Gastrocnemius medialis (tissue), 4 donors: ENCODE data around the gene CORO2B.

Experiments used
- CTCF ChIP-seq, 5 experiments: fragments of 450-650 bp in 3 of 5; fragments of 200-600 bp in 2 of 5; sonication (generic) in 2 of 5; IDR thresholded peaks in 4 of 5; conservative IDR thresholded peaks in 1 of 5; 1 replicate in 4 of 5; 2 replicates in 1 of 5; pipeline ENCODE4 v1.5.1; 2016 to 2019; ENCODE audit warnings: antibody characterized with exemption in 5 of 5, mild to moderate bottlenecking in 3 of 5, moderate library complexity in 3 of 5
- POLR2A ChIP-seq, 2 donors: fragments of 450-650 bp; IDR thresholded peaks; one replicate each; pipeline ENCODE4 v1.6.1; 2017; ENCODE audit warnings: antibody characterized with exemption in 2 of 2, mild to moderate bottlenecking in 2 of 2, moderate library complexity in 2 of 2

- peak; percentile 31 to 64 (median 53) for TF ChIP-seq CTCF (IDR thresholded peaks at IDR 0.05 in 4 of 5, conservative IDR thresholded peaks at IDR 0.05 in 1 of 5)
- TF ChIP-seq POLR2A (IDR thresholded peaks at IDR 0.05): no peak
These were observed 416 bp upstream of the CORO2B start for GRCh38 chr15:68578175-68578979.
